T-helper 1 cell treated with Interleukin-12 subunit alpha and Interleukin-12 subunit beta and Interleukin-4 antibody, amounts not matched to agents 30 ng/mL and 1 ng/mL, for 36 hours (primary cell): ENCODE measurements around the gene SULT1A2. TPM values are rescaled to one million over a fixed set of nuclear protein-coding genes. Genes with fewer than 3 reads are reported as not detected.

ENCODE experiments used
- intact Hi-C: fragments of 100-400 bp; cut with micrococcal nuclease; formaldehyde crosslinking; loops from one replicate; pipeline ENCODE4 v1.15.1; 2024
- total RNA-seq: library from RNA; stranded (reverse); gene quantifications from 2 replicates; pipeline ENCODE4 v1.2.3, GENCODE V29; 2022

The SULT1A2 gene
- total RNA-seq, 1 donor from 2014 or later, result 0.37 TPM

DNA sequence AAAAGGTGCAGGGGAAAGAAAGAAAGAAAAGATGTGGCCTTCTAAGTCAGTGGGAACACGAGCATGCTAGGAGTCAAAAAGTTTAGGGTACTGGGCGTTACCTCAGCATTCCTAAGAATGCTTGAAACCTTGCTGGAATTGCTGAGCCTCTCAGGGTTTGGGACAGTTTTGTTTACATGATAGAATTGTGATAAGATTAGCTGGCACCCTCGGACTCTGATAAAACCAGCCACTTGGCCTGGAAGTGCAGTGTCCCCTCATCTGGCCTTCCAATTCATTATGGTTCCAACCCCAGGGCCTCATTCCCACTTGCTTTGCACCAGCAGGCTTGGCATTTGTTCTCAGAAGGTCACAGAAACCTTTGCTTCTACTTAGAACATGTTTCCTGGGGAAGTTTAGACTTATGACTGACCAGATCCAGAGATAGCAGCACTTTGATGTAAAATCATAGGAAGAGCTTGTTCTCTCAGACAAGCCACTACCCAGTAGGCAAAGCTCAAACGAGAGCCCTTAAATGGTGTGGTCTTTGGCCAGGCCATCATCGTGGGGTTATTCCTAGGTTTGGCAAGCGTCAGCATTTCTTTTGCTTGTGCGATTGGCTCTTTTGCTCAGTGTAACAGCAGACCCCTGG lies 35.2 kb downstream of the SULT1A2 start:
- intact Hi-C loops, result no loop called here

DNA sequence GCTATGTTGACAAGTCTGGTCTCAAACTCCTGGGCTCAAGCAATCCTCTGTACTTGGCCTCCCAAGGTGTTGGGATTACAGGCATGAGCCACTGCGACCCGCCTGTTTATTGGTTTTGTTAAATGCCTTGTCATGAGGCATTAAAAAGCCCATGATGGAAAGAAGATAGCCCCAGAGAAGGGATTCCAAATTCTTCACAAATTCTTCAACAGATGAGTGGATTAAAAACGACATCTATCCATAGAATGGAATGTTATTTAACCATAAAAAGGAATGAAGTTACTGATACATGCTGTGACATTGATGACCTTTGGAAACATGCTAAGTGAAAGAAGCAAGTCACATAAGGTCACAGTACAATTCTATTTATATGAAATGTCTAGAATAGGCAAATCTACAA lies 38.4 kb downstream of the SULT1A2 start:
- intact Hi-C loops, result loop anchor here (10.0 kb wide), 1 partner anchor 376 kb away; the partner anchor contains the start of gene CD19

GRCh38 chr16:28556914-28557320 lies 39.9 kb downstream of the SULT1A2 start:
- intact Hi-C loops, result loop anchor here (10.0 kb wide), 1 partner anchor 378 kb away; the partner anchor contains the start of gene CD19

DNA sequence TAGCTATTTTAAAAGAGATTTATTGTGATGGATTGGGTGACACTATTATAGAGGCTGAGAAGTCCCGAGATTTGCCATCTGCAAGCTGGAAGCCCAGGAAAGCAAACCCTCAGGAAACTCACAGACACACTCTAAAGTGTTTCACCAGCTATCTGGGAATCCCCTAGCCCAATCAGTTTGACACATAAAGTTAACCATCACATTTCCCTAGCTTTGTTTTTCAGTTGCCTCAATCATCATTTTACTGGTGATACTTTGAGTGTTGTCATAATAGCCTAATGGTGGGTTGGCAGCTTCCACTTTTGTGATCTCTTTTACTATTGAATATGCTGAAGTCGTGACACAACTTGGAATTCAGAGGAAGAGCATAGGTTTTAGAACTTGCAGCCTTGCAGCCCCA lies 41.3 kb downstream of the SULT1A2 start:
- intact Hi-C loops, result loop anchor here (10.0 kb wide), 1 partner anchor 379 kb away; the partner anchor contains the start of gene CD19

DNA sequence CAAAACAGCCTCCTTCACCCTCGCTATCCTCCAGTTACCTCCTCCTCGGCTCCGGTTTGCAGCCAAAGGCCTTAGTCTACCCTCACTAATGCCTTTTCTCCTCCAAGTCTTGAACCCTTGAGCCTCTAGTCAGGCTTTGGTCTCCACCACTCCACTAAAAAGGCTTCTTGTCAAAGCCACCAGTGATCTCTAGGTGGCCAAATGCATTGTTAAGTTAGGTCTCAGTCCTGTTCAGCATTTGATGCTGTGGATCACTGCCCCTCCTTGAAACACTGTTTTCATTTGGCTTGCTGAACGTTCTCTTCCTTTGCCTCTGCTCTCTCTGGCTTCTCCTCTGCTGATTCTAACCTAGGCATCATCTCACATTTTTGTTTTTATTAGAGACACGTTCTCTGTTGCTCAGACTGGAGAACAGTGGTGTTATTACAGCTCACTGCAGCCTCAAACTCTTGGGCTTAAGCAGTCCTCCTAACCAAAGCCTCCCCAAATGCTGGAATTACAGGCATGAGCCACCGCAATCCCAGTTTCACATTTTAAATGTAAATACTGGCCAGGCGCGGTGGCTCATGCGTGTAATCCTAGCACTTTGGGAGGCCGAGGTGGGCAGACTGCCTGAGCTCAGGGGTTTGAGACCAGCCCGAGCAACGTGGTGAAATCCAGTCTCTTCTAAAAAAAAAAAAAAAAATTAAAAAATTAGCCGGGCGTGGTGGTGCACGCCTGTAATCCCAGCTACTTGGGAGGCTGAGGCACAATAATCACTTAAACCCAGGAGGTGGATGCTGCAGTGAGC lies 42.0 kb downstream of the SULT1A2 start:
- intact Hi-C loops, result loop anchor here (5.0 to 10.0 kb wide), 2 partner anchors 238 to 380 kb away; partner anchors contain the start of gene CD19

GRCh38 chr16:28553776-28554633 lies 42.8 kb downstream of the SULT1A2 start, which contains the start of gene SGF29:
TSS of gene SGF29 (plus strand) at chr16:28553920. CDS start at chr16:28581070, 27,150 bp downstream.
- intact Hi-C loops, result loop anchor here (1.0 to 10.0 kb wide), 4 partner anchors 62 to 381 kb away; partner anchors contain the start of genes CD19 and CLN3

DNA sequence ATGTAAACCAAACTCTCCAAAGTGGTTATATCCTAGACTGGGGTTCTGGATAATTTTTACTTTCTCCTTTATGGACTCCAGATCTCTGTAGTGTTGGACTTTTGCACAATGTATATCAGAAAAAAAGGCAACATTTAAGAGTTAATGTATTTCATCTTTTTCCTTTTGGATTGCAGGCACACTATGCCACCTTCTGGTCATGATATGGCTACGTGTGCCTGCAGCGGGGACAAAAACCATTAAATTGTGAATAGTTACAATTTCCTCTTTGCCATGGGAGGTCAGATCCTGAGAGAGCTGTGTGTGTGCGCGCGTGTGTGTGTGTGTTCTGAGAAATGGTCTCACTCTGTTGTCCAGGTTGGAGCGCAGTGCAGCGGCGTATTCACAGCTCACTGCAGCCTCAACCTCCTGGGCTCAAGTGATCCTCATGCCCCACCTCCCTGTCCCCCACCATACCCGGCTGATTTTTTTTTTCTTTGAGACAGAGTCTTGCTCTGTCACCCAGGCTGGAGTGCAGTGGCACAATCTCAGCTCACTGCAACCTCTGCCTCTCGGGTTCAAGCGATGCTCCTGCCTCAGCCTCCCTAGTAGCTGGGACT lies 47.5 kb downstream of the SULT1A2 start:
- intact Hi-C loops, result loop anchor here (1.0 to 5.0 kb wide), 2 partner anchors 57 to 272 kb away; partner anchors contain the start of gene CLN3

- intact Hi-C loops, result loop anchor here (5.0 kb wide), 1 partner anchor 271 kb away; no protein-coding TSS in a partner anchor
Measured at GRCh38 chr16:28548306-28548802, 48.5 kb downstream of the SULT1A2 start.

DNA sequence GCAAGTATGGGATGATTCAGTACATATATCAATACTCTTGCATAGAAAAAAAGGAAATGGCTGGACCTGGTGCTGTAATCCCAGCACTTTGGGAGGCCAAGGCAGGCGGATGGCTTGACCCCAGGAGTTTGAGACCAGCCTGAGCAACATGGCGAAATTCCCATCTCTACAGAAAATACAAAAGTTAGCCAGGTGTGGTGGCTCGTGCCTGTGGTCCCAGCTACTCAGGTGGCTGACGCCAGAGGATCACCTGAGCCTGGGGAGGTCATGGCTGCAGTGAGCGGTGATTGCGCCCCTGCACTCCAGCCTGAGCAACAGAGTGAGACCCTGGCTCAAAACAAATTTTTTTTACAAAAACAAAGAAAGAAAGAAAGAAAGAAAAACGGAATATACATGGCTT lies 50.2 kb downstream of the SULT1A2 start:
- intact Hi-C loops, result loop anchor here (5.0 kb wide), 1 partner anchor 269 kb away; no protein-coding TSS in a partner anchor

DNA sequence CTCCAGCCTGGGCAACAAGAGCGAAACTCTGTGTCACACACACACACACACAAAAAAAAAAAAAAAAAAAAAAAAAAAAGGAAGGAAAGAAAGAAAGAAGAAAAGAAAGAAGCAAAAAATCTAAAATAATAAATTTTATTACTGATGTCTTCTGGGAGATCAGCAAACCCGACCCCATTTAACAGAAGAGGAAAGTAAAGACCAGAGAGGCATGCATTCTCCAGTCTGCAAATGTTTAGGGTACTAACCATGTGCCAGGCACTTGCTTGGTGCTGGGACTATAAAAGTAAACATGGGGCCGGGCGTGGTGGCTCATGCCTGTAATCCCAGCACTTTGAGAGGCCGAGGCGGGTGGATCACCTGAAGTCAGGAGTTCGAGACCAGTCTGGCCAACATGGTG lies 50.9 kb downstream of the SULT1A2 start:
- intact Hi-C loops, result loop anchor here (5.0 kb wide), 1 partner anchor 269 kb away; no protein-coding TSS in a partner anchor

DNA sequence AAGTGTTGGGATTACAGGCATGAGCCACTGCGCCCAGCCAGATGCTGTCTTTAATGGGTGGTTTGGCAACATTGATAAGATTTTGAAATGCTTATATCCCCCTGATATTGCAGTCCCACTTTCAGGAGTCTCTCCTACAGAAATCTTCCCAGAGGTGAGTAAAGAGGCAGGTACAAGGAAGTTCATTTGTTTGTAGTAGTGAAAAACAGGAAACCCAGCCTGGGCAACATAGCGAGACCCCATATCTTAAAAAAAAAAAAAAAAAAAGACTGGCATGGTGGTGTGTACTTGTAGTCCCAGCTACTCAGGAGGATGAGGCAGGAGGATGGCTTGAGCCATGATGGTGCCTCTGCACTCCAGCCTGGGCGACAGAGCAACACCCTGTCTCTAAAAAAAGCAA lies 51.9 kb downstream of the SULT1A2 start:
- intact Hi-C loops, result loop anchor here (5.0 kb wide), 1 partner anchor 268 kb away; no protein-coding TSS in a partner anchor

GRCh38 chr16:28543072-28543471 lies 53.8 kb downstream of the SULT1A2 start:
- intact Hi-C loops, result no loop called here

DNA sequence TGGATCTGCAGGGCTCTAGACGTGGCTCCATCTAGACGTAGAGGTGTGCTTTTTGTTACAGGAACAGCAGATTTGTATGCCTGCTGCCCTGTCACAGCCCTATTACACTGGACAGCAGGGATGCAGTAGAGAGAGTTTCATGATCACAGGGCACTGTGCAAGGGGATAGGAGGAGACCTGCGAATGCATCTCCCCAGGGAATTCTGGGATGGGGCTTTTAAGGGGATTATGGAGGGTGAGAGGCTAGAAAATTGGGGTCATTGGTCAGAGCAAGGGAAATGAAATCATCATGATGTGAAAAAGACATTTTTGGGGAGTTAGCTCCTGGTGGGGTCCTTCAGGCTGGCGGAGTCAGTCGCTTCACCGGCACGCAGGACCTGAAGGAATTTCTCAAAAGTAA lies 54.2 kb downstream of the SULT1A2 start:
- intact Hi-C loops, result no loop called here

Other genes starting within 250 kb of the SULT1A2 start
- 1.3 and 1.4 TPM in 2 replicates for gene NPIPB6, start 233.5 kb downstream of the SULT1A2 start, total RNA-seq
- gene EIF3CL, start 193.2 kb downstream of the SULT1A2 start, total RNA-seq, result 72.3 and 93.7 TPM in 2 replicates
- 0.20 and 0.54 TPM in 2 replicates for gene NPIPB7, start 124.7 kb downstream of the SULT1A2 start, total RNA-seq
- 53.8 and 54.9 TPM in 2 replicates for gene CLN3, start 105.0 kb downstream of the SULT1A2 start, total RNA-seq
- 12.7 and 13.0 TPM in 2 replicates for gene APOBR, start 102.4 kb downstream of the SULT1A2 start, total RNA-seq
- gene IL27, start 90.2 kb downstream of the SULT1A2 start, total RNA-seq, result not detected in 2 replicates
- gene NUPR1, start 58.1 kb downstream of the SULT1A2 start, total RNA-seq, result not detected in 2 replicates
- gene SGF29, start 43.1 kb downstream of the SULT1A2 start, total RNA-seq, result 36.3 and 36.5 TPM in 2 replicates
- gene SULT1A1, start 13.0 kb upstream of the SULT1A2 start, total RNA-seq, result 5.8 and 6.4 TPM in 2 replicates
- 1.6 and 1.9 TPM in 2 replicates for gene NPIPB8, start 41.0 kb upstream of the SULT1A2 start, total RNA-seq
- gene EIF3C, start 114.4 kb upstream of the SULT1A2 start, total RNA-seq, result 740 and 753 TPM in 2 replicates
- gene NPIPB9, start 154.7 kb upstream of the SULT1A2 start, total RNA-seq, result 5.2 and 5.4 TPM in 2 replicates
- gene ATXN2L, start 225.9 kb upstream of the SULT1A2 start, total RNA-seq, result 288 and 313 TPM in 2 replicates
- 137 and 142 TPM in 2 replicates for gene TUFM, start 249.3 kb upstream of the SULT1A2 start, total RNA-seq